ENCODE measurements around the gene SLIT1. TPM values are rescaled to one million over a fixed set of nuclear protein-coding genes. Genes with fewer than 3 reads are reported as not detected.

SLIT1 gene
- total RNA-seq, 4 donors from 2014 or later, result under 0.01 to 0.78 (median 0.15) TPM

- DNase-seq, result no peak
- intact Hi-C loops (cut with DNase I), result no loop called here
- Histone ChIP-seq H3K27ac (no peak overlapping the region), H3K4me3 (replicated peaks in 1 of 3) (no peak overlapping the region), H3K27me3 (no peaks in the 10 kb centered on the region), H3K4me1 (no peaks in the 10 kb centered on the region), H3K36me3 (no peaks in the 10 kb centered on the region), H3K9me3 (no peaks in the 10 kb centered on the region)
- TF ChIP-seq CTCF (IDR thresholded peaks at IDR 0.05) (no peak), POLR2A (IDR thresholded peaks at IDR 0.05) (no peak)
- WGBS, 2 donors, result 79 to 90% methylated on average over 4 of the region's 4 CpGs
These were observed 64.7 kb downstream of the SLIT1 start for GRCh38 chr10:97121041-97121440.

GRCh38 chr10:97120370-97120769, 65.4 kb downstream of the SLIT1 start:
- Histone ChIP-seq H3K36me3 (no peaks in the 10 kb centered on the region), H3K9me3 (no peaks in the 10 kb centered on the region), H3K4me1 (no peaks in the 10 kb centered on the region), H3K27ac (no peak overlapping the region), H3K27me3 (no peaks in the 10 kb centered on the region), H3K4me3 (replicated peaks in 1 of 3) (no peak overlapping the region)
- TF ChIP-seq POLR2A (IDR thresholded peaks at IDR 0.05) (no peak), CTCF (IDR thresholded peaks at IDR 0.05) (no peak)
- intact Hi-C loops (cut with DNase I), result no loop called here
- WGBS, 2 donors, result 76 to 78% methylated on average over 14 to 15 of the region's 15 CpGs
- DNase-seq, result no peak

GRCh38 chr10:97119058-97119745, 66.6 kb downstream of the SLIT1 start:
- 82% methylated on average over 20 of the region's 20 CpGs for WGBS, 2 donors
- no peaks in the 10 kb centered on the region for H3K36me3 ChIP-seq
- H3K9me3 ChIP-seq, result no peaks in the 10 kb centered on the region
- H3K4me3 ChIP-seq (replicated peaks in 1 of 3), result no peak overlapping the region
- no peaks in the 10 kb centered on the region for H3K4me1 ChIP-seq
- no peak overlapping the region for H3K27ac ChIP-seq
- H3K27me3 ChIP-seq, result no peaks in the 10 kb centered on the region
- no peak for DNase-seq
- intact Hi-C loops (cut with DNase I), result no loop called here
- TF ChIP-seq CTCF (IDR thresholded peaks at IDR 0.05), result no peak

GRCh38 chr10:97117372-97117771, 68.4 kb downstream of the SLIT1 start:
- Histone ChIP-seq H3K27me3 (no peaks in the 10 kb centered on the region), H3K9me3 (no peaks in the 10 kb centered on the region), H3K4me1 (no peaks in the 10 kb centered on the region), H3K36me3 (no peaks in the 10 kb centered on the region), H3K27ac (no peak overlapping the region), H3K4me3 (replicated peaks in 1 of 3) (no peak overlapping the region)
- intact Hi-C loops (cut with DNase I), result no loop called here
- TF ChIP-seq POLR2A (IDR thresholded peaks at IDR 0.05), result no peak
- peak in 1 of 6 experiments; percentile 5 for TF ChIP-seq CTCF (IDR thresholded peaks at IDR 0.05)
- DNase-seq, result no peak
- WGBS, 2 donors, result 48 to 52% methylated on average over 3 of the region's 3 CpGs

GRCh38 chr10:97116462-97117162, 69.1 kb downstream of the SLIT1 start:
- 44 to 46% methylated on average over 5 of the region's 7 CpGs for WGBS, 2 donors

More at GRCh38 chr10:97116462-97117162, 69.1 kb downstream of the SLIT1 start:
- no peaks in the 10 kb centered on the region for H3K4me1 ChIP-seq
- H3K9me3 ChIP-seq, result no peaks in the 10 kb centered on the region
- DNase-seq, result no peak
- H3K27ac ChIP-seq, result no peak overlapping the region
- no peak overlapping the region for H3K4me3 ChIP-seq (replicated peaks in 1 of 3)
- intact Hi-C loops (cut with DNase I), result no loop called here
- no peaks in the 10 kb centered on the region for H3K27me3 ChIP-seq
- TF ChIP-seq CTCF (IDR thresholded peaks at IDR 0.05), result no peak
- no peak for TF ChIP-seq POLR2A (IDR thresholded peaks at IDR 0.05)
- H3K36me3 ChIP-seq, result no peaks in the 10 kb centered on the region

Measured in thyroid gland (tissue), 4 donors.